SK-N-SH (cell line): ENCODE measurements around the gene PTPA.

Experiments used
- CTCF ChIP-seq: fragments of 200-600 bp; sonication (generic); IDR thresholded peaks from 2 replicates; pipeline ENCODE4 v1.6.1; 2017; ENCODE audit warnings: antibody characterized with exemption, mild to moderate bottlenecking, moderate library complexity
- GABPA ChIP-seq: IDR thresholded peaks from 2 replicates; pipeline ENCODE4 v1.4.0; 2012; ENCODE audit warnings: low read depth, mild to moderate bottlenecking
- MAX ChIP-seq: IDR thresholded peaks from 2 replicates; pipeline ENCODE4 v1.4.0; 2012; ENCODE audit warnings: low read depth
- POLR2AphosphoS5 ChIP-seq: IDR thresholded peaks from 2 replicates; pipeline ENCODE4 v1.6.1; 2012; ENCODE audit warnings: low read depth, low read length
- RAD21 ChIP-seq: IDR thresholded peaks from 2 replicates; pipeline ENCODE4 v1.6.1; 2012; ENCODE audit warnings: mild to moderate bottlenecking, low read length
- RCOR1 ChIP-seq: fragments of 150-350 bp; IDR thresholded peaks from 2 replicates; pipeline ENCODE4 v1.6.1; 2017; ENCODE audit warnings: antibody characterized with exemption, low read length
- TEAD4 ChIP-seq: IDR thresholded peaks from 2 replicates; pipeline ENCODE4 v1.4.0; 2012; ENCODE audit warnings: mild to moderate bottlenecking, borderline replicate concordance; ENCODE audit not compliant: insufficient read depth

GRCh38 chr9:129138476-129139232 is 27.4 kb downstream of the PTPA start:
- TF ChIP-seq CTCF (no peak), POLR2AphosphoS5 (no peak), MAX (no peak), TEAD4 (no peak), RAD21 (no peak), RCOR1 (no peak), GABPA (no peak)
